K562 (cell line): Measurements from ENCODE around the gene GZMA. TPM values are rescaled to one million over a fixed set of nuclear protein-coding genes. Genes with fewer than 3 reads are reported as not detected.

Experiments used
- ATAC-seq: fragments of 200-7000 bp; cut with Tn5 transposase; 3 replicates; pipeline ENCODE4 v1.9.1; 2020; ENCODE audit warnings: moderate library complexity
- BruUV-seq: library from RNA; stranded (reverse); fragments of 400-500 nt; replicated peaks from 2 replicates; lab custom pipeline; 2021; lab: Mats Ljungman, UMichigan
- CTCF ChIA-PET: fragments of 300-600 bp; formaldehyde crosslinking; extraction: SDS; loops from one replicate; lab custom pipeline; 2021; ENCODE audit warnings: low intra/inter-chr PET ratio; lab: Yijun Ruan, JAX
- POLR2A ChIA-PET: fragments of 300-600, 350-650 bp; sonication (Branson Sonifier 250); formaldehyde crosslinking; extraction: SDS; loops from one replicate; lab custom pipeline; 2021; ENCODE audit warnings: antibody characterized with exemption, inconsistent platforms; lab: Yijun Ruan, JAX
- DNase-seq, 4 experiments: peaks; one replicate each; pipeline versions ENCODE4 v3.0.0 to v3.0.0-alpha.2; 2011 to 2018; ENCODE audit warnings: low spot score in 3 of 4, mixed read lengths in 3 of 4; ENCODE audit errors: extremely low read depth in 1 of 4
- FAIRE-seq: peaks from 2 replicates; lab custom pipeline; 2011; peaks lifted over from hg19 to GRCh38; lab: Jason Lieb, UNC
- H2AFZ ChIP-seq: 2 replicates; pipeline ENCODE4 v1.6.0; 2011; ENCODE audit warnings: low read depth, low read length, control low read depth, inconsistent platforms
- H3K27ac ChIP-seq: fragments of 200-600 bp; 3 replicates; pipeline ENCODE4 v1.8.0; 2011; ENCODE audit warnings: low read depth, mild to moderate bottlenecking, control low read depth, inconsistent platforms, low read length, moderate library complexity, mixed read lengths; ENCODE audit errors: extremely low read depth
- H3K27me3 ChIP-seq, 2 experiments: fragments of 300-600 bp in 1 of 2; 2 replicates in 1 of 2; 3 replicates in 1 of 2; pipeline versions ENCODE4 v1.6.0 to v1.8.0; 2011; ENCODE audit warnings: inconsistent platforms in 2 of 2, low read length in 2 of 2, mild to moderate bottlenecking in 1 of 2, mixed read lengths in 1 of 2, moderate library complexity in 1 of 2; ENCODE audit not compliant: control insufficient read depth in 2 of 2, insufficient read depth in 2 of 2
- H3K36me3 ChIP-seq: fragments of 300-600 bp; 3 replicates; pipeline ENCODE4 v1.8.0; 2011; ENCODE audit warnings: mild to moderate bottlenecking, low read length, inconsistent platforms; ENCODE audit not compliant: control insufficient read depth, insufficient read depth
- H3K4me1 ChIP-seq, 2 experiments: fragments of 200-600 bp in 1 of 2; replicated peaks in 1 of 2; 2 replicates in 1 of 2; 3 replicates in 1 of 2; pipeline versions ENCODE4 v1.5.1 to v1.8.0; 2011; ENCODE audit warnings: inconsistent platforms in 2 of 2, low read length in 2 of 2, mild to moderate bottlenecking in 1 of 2, mixed read lengths in 1 of 2, moderate library complexity in 1 of 2; ENCODE audit not compliant: control insufficient read depth in 2 of 2, insufficient read depth in 2 of 2
- H3K4me2 ChIP-seq: 2 replicates; pipeline ENCODE4 v1.6.1; 2011; ENCODE audit warnings: low read length, control low read depth, inconsistent platforms, mixed read lengths; ENCODE audit not compliant: insufficient read depth
- H3K4me3 ChIP-seq: fragments of 200-600 bp; sonication (generic), shearing (Covaris generic); 2 replicates; pipeline ENCODE4 v1.5.1; 2016; ENCODE audit warnings: control low read depth, inconsistent platforms
- H3K79me2 ChIP-seq: fragments of 200-600 bp; 3 replicates; pipeline ENCODE4 v1.8.0; 2011; ENCODE audit warnings: low read length, inconsistent platforms; ENCODE audit not compliant: control insufficient read depth, insufficient read depth
- H3K9ac ChIP-seq, 2 experiments: 2 replicates each; pipeline versions ENCODE4 v1.6.0 to v1.6.1; 2011; ENCODE audit warnings: low read depth in 2 of 2, low read length in 2 of 2, control low read depth in 1 of 2, inconsistent platforms in 1 of 2, mild to moderate bottlenecking in 1 of 2, mixed read lengths in 1 of 2; ENCODE audit not compliant: insufficient read depth in 1 of 2
- H3K9me1 ChIP-seq: one replicate; pipeline ENCODE4 v1.6.0; 2011; ENCODE audit warnings: inconsistent platforms, mild to moderate bottlenecking, low read length, moderate library complexity; ENCODE audit not compliant: control insufficient read depth, insufficient read depth
- H3K9me3 ChIP-seq: replicated peaks from 2 replicates; pipeline ENCODE4 v1.5.1; 2011; ENCODE audit warnings: low read depth, low read length, inconsistent platforms; ENCODE audit not compliant: control insufficient read depth, insufficient read depth
- H4K20me1 ChIP-seq: replicated peaks from 2 replicates; pipeline ENCODE4 v1.6.1; 2011; ENCODE audit warnings: low read length, inconsistent platforms, mixed read lengths; ENCODE audit not compliant: control insufficient read depth, insufficient read depth
- BRCA1 ChIP-seq, 2 experiments: fragments of 450-650 bp in 1 of 2; sonication (generic) in 1 of 2; formaldehyde crosslinking in 1 of 2; IDR thresholded peaks; 2 replicates each; pipeline versions ENCODE4 v1.5.0 to v1.6.1; 2017 to 2020; ENCODE audit warnings: mild to moderate bottlenecking in 1 of 2, missing genetic modification reagents in 1 of 2
- CBFA2T3 ChIP-seq: fragments of 450-650 bp; IDR thresholded peaks from 2 replicates; pipeline ENCODE4 v1.6.1; 2017
- CBX8 ChIP-seq: fragments of 200-600 bp; sonication (generic); IDR thresholded peaks from 2 replicates; pipeline ENCODE4 v1.6.1; 2012; ENCODE audit warnings: borderline replicate concordance, mixed run types, low read depth, mild to moderate bottlenecking, moderate library complexity, mixed read lengths, low read length, control low read depth, inconsistent platforms; ENCODE audit not compliant: poor library complexity, severe bottlenecking; ENCODE audit errors: extremely low read depth
- FOSL1 ChIP-seq: fragments of 200-800 bp; sonication (Bioruptor generic); conservative IDR thresholded peaks from 2 replicates; pipeline ENCODE4 v1.6.1; 2016; ENCODE audit warnings: missing genetic modification characterization, missing compliant biosample characterization
- HIVEP1 ChIP-seq: fragments of 250-450 bp; sonication (Bioruptor Pico); IDR thresholded peaks from 2 replicates; pipeline ENCODE4 v1.4.0; 2020; ENCODE audit warnings: mild to moderate bottlenecking
- LARP7 ChIP-seq: fragments of 450-650 bp; IDR thresholded peaks from 2 replicates; pipeline ENCODE4 v1.6.1; 2016
- LCOR ChIP-seq: sonication (generic); formaldehyde crosslinking; IDR thresholded peaks from 2 replicates; pipeline ENCODE4 v1.8.0; 2022; ENCODE audit warnings: mild to moderate bottlenecking, missing genetic modification reagents
- NR3C1 ChIP-seq: sonication (generic); formaldehyde crosslinking; IDR thresholded peaks from 2 replicates; pipeline ENCODE4 v1.8.1; 2022; ENCODE audit warnings: missing genetic modification reagents
- POLR3A ChIP-seq: IDR thresholded peaks from 2 replicates; pipeline ENCODE4 v1.6.1; 2011; ENCODE audit warnings: borderline replicate concordance, mild to moderate bottlenecking, moderate library complexity; ENCODE audit not compliant: insufficient read length, insufficient read depth; ENCODE audit errors: extremely low read depth
- PTTG1 ChIP-seq: fragments of 450-650 bp; IDR thresholded peaks from 2 replicates; pipeline ENCODE4 v1.6.1; 2016; ENCODE audit warnings: low read depth, mild to moderate bottlenecking, missing genetic modification characterization, missing compliant biosample characterization
- TAF1 ChIP-seq: IDR thresholded peaks from 2 replicates; pipeline ENCODE4 v1.6.1; 2011; ENCODE audit warnings: mild to moderate bottlenecking, low read length, moderate library complexity; ENCODE audit not compliant: insufficient read depth, control insufficient read depth, severe bottlenecking; ENCODE audit errors: extremely low read depth
- ZNF175 ChIP-seq: fragments of 200-800 bp; sonication (Bioruptor generic); IDR thresholded peaks from 2 replicates; pipeline ENCODE4 v1.6.1; 2016; ENCODE audit warnings: low read depth, mild to moderate bottlenecking, missing genetic modification characterization, missing compliant biosample characterization
- WGBS: fragments of 100-300 bp; shearing (Covaris generic); methylation state at CpG from one replicate; pipeline ENCODE4 v1.1.6; 2016; ENCODE audit warnings: low coverage, mixed read lengths; ENCODE audit not compliant: insufficient coverage; ENCODE audit errors: missing lambda C conversion rate; 5-methylcytosine and 5-hydroxymethylcytosine counted together
- in situ Hi-C: fragments of 300-500 bp; cut with MboI; formaldehyde crosslinking; loops from 4 replicates; pipeline ENCODE4 v1.15.0; 2018; ENCODE audit warnings: inconsistent platforms, mixed read lengths
- intact Hi-C: fragments of 100-400 bp; cut with micrococcal nuclease; formaldehyde crosslinking; loops from 2 replicates; pipeline ENCODE4 v1.14.2; 2022
- polyA plus RNA-seq, 8 experiments: library from polyadenylated mRNA; depleted of rRNA in 4 of 8; stranded (reverse) in 5 of 8; unstranded in 3 of 8; fragments of >200 nt; fragmentation: Nextera tagmentation in 2 of 8; fragmentation: Illumina TruSeq in 1 of 8; extraction: Ambion mirVana in 2 of 8; extraction: Trizol in 1 of 8; gene quantifications; 2 replicates each; pipeline versions ENCODE4 v1.2.1 to v1.2.3, GENCODE V29; 2011 to 2014; ENCODE audit warnings: inconsistent platforms in 1 of 8, missing spikeins in 1 of 8
- total RNA-seq, 7 experiments: library from RNA; depleted of rRNA in 6 of 7; stranded (reverse); fragments of >200 nt in 6 of 7; fragmentation: Illumina TruSeq in 2 of 7; extraction: Trizol in 2 of 7; gene quantifications; 2 replicates each; pipeline versions ENCODE4 v1.2.1 to v1.2.3, GENCODE V29; 2011 to 2021; ENCODE audit warnings: low replicate concordance in 1 of 7
- TF ChIP-seq, protein P1 (sequence below): IDR thresholded peaks from 2 replicates; pipeline ENCODE4 v1.6.1; 2011; ENCODE audit warnings: borderline replicate concordance, low read depth, mild to moderate bottlenecking, moderate library complexity, low read length; ENCODE audit not compliant: insufficient read depth, poor library complexity, severe bottlenecking
- TF ChIP-seq, protein P2 (sequence below), 2 experiments: fragments of 250-450 bp in 1 of 2; fragments of 450-650 bp in 1 of 2; sonication (Bioruptor Pico) in 1 of 2; IDR thresholded peaks; 2 replicates each; pipeline versions ENCODE4 v1.6.1 to v1.8.0; 2016 to 2021; ENCODE audit warnings: mild to moderate bottlenecking in 2 of 2, moderate library complexity in 2 of 2, missing compliant biosample characterization in 1 of 2, missing genetic modification characterization in 1 of 2
- TF ChIP-seq, protein P3 (sequence below): fragments of 200-400 bp; formaldehyde crosslinking; IDR thresholded peaks from 2 replicates; pipeline ENCODE4 v1.6.1; 2017; ENCODE audit warnings: mild to moderate bottlenecking, low read depth, low read length, moderate library complexity
- TF ChIP-seq, protein P4 (sequence below): fragments of 450-650 bp; IDR thresholded peaks from 2 replicates; pipeline ENCODE4 v1.6.1; 2016; ENCODE audit warnings: missing biosample characterization, missing genetic modification characterization

Gene GZMA
- total and polyA plus RNA-seq, 9 of the 15 experiments (the other 6 are each of a cell fraction or from before 2014, with no cell fraction given), result not detected

DNA sequence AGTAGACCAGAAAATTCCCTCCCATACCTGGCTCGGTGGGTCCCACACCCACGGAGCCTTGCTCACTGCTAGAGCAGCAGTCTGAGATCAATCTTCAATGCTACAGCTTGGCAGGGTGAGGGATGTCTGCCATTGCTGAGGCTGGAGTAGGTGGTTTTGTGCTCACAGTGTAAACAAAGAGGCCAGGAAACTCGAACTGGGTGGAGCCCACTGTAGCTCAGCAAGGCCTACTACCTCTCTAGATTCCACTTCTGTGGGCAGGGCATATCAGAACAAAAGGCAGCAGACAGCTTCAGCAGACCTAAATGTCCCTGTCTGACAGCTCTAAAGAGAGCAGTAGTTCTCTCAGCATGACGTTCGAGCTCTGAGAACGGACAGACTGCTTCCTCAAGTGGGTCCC lies 5.6 kb upstream of the GZMA start:
- FAIRE-seq (no peak), ATAC-seq (no peak), DNase-seq (no peak)
- Histone ChIP-seq H2AFZ (no peak overlapping the region), H3K79me2 (no peaks in the 10 kb centered on the region), H3K4me2 (no peak overlapping the region), H3K27ac (no peak overlapping the region), H3K9me3 (no peaks in the 10 kb centered on the region), H3K27me3 (no peaks in the 10 kb centered on the region; a peak in 1 of 5 replicates), H4K20me1 (no peaks in the 10 kb centered on the region), H3K9me1 (no peaks in the 10 kb centered on the region), H3K4me3 (no peak overlapping the region), H3K4me1 (no peaks in the 10 kb centered on the region), H3K36me3 (no peaks in the 10 kb centered on the region), H3K9ac (no peak overlapping the region)
- 1% methylated on average over 6 of the region's 6 CpGs for WGBS
- in situ Hi-C loops, result no loop called here
- no TSS peak for BruUV-seq
- CTCF ChIA-PET, result no interaction called here
- POLR2A ChIA-PET, result no interaction called here
- intact Hi-C loops, result no loop called here
- TF ChIP-seq LCOR (CRISPR knock-in tag) (no peak), LARP7 (no peak), ZNF175 (no peak), NR3C1 (CRISPR knock-in tag) (no peak), CBX8 (no peak), HIVEP1 (CRISPR knock-in tag) (no peak), PTTG1 (tag) (no peak), TAF1 (no peak), POLR3A (no peak), CBFA2T3 (no peak), FOSL1 (tag) (no peak), BRCA1 (IDR thresholded peaks at IDR 0.05) (no peak), BRCA1 (CRISPR knock-in tag; IDR thresholded peaks at IDR 0.05) (no peak)
- TF ChIP-seq, protein P1, sequence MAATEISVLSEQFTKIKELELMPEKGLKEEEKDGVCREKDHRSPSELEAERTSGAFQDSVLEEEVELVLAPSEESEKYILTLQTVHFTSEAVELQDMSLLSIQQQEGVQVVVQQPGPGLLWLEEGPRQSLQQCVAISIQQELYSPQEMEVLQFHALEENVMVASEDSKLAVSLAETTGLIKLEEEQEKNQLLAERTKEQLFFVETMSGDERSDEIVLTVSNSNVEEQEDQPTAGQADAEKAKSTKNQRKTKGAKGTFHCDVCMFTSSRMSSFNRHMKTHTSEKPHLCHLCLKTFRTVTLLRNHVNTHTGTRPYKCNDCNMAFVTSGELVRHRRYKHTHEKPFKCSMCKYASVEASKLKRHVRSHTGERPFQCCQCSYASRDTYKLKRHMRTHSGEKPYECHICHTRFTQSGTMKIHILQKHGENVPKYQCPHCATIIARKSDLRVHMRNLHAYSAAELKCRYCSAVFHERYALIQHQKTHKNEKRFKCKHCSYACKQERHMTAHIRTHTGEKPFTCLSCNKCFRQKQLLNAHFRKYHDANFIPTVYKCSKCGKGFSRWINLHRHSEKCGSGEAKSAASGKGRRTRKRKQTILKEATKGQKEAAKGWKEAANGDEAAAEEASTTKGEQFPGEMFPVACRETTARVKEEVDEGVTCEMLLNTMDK, result no peak
- TF ChIP-seq, protein P2, sequence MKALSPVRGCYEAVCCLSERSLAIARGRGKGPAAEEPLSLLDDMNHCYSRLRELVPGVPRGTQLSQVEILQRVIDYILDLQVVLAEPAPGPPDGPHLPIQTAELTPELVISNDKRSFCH (CRISPR knock-in tag; IDR thresholded peaks at IDR 0.05), result no peak
- TF ChIP-seq, protein P2 (tag; IDR thresholded peaks at IDR 0.05), result no peak
- TF ChIP-seq, protein P3, sequence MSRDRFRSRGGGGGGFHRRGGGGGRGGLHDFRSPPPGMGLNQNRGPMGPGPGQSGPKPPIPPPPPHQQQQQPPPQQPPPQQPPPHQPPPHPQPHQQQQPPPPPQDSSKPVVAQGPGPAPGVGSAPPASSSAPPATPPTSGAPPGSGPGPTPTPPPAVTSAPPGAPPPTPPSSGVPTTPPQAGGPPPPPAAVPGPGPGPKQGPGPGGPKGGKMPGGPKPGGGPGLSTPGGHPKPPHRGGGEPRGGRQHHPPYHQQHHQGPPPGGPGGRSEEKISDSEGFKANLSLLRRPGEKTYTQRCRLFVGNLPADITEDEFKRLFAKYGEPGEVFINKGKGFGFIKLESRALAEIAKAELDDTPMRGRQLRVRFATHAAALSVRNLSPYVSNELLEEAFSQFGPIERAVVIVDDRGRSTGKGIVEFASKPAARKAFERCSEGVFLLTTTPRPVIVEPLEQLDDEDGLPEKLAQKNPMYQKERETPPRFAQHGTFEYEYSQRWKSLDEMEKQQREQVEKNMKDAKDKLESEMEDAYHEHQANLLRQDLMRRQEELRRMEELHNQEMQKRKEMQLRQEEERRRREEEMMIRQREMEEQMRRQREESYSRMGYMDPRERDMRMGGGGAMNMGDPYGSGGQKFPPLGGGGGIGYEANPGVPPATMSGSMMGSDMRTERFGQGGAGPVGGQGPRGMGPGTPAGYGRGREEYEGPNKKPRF, result no peak
- TF ChIP-seq, protein P4, sequence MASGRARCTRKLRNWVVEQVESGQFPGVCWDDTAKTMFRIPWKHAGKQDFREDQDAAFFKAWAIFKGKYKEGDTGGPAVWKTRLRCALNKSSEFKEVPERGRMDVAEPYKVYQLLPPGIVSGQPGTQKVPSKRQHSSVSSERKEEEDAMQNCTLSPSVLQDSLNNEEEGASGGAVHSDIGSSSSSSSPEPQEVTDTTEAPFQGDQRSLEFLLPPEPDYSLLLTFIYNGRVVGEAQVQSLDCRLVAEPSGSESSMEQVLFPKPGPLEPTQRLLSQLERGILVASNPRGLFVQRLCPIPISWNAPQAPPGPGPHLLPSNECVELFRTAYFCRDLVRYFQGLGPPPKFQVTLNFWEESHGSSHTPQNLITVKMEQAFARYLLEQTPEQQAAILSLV (tag), result no peak
